Lung (tissue), 12 donors: ENCODE measurements around the gene ARHGAP22. TPM values are rescaled to one million over a fixed set of nuclear protein-coding genes. Genes with fewer than 3 reads are reported as not detected.
"Not testable (repeated sequence)": the region's sequence is repeated elsewhere in the genome, so short reads cannot be mapped to it uniquely, and the experiment has no call there.

Source experiments
- ATAC-seq: fragments of 200-7000 bp; cut with Tn5 transposase; one replicate; pipeline ENCODE4 v1.9.1; 2020; ENCODE audit warnings: moderate number of reproducible peaks; ENCODE audit not compliant: insufficient read depth, low FRiP score
- DNase-seq, 3 donors: peaks; one replicate each; pipeline ENCODE4 v3.0.0-alpha.2; 2013 to 2017
- H3K27ac ChIP-seq, 2 donors: one replicate each; pipeline ENCODE4 v1.5.1; 2013; ENCODE audit warnings: mild to moderate bottlenecking in 2 of 2, moderate library complexity in 2 of 2, control low read depth in 1 of 2, inconsistent platforms in 1 of 2, low read depth in 1 of 2, low read length in 1 of 2
- H3K27me3 ChIP-seq, 3 donors: one replicate each; pipeline ENCODE4 v1.5.1; 2013; ENCODE audit warnings: low read length in 2 of 3; ENCODE audit not compliant: control insufficient read depth in 3 of 3, insufficient read depth in 3 of 3
- H3K36me3 ChIP-seq, 4 donors: one replicate each; pipeline ENCODE4 v1.5.1; 2013; ENCODE audit warnings: low read length in 4 of 4, mild to moderate bottlenecking in 1 of 4, moderate library complexity in 1 of 4; ENCODE audit not compliant: control insufficient read depth in 4 of 4, insufficient read depth in 4 of 4
- H3K4me1 ChIP-seq, 5 donors: one replicate each; pipeline ENCODE4 v1.5.1; 2013; ENCODE audit warnings: low read length in 5 of 5, mild to moderate bottlenecking in 2 of 5, moderate library complexity in 1 of 5; ENCODE audit not compliant: control insufficient read depth in 5 of 5, insufficient read depth in 5 of 5
- H3K4me3 ChIP-seq: one replicate; pipeline ENCODE4 v1.5.1; 2013; ENCODE audit warnings: mild to moderate bottlenecking, control low read depth, moderate library complexity
- H3K9ac ChIP-seq, 2 donors: one replicate each; pipeline ENCODE4 v1.5.1; 2013; ENCODE audit warnings: low read length in 2 of 2, control low read depth in 1 of 2; ENCODE audit not compliant: insufficient read depth in 1 of 2
- H3K9me3 ChIP-seq, 4 donors: one replicate each; pipeline ENCODE4 v1.5.1; 2013; ENCODE audit warnings: low read length in 3 of 4, mild to moderate bottlenecking in 1 of 4, moderate library complexity in 1 of 4; ENCODE audit not compliant: control insufficient read depth in 4 of 4, insufficient read depth in 3 of 4
- WGBS, 2 donors: extraction: QIAGEN DNeasy Blood & Tissue Kit; methylation state at CpG; one replicate each; pipeline ENCODE4 v1.1.7; 2013; 5-methylcytosine and 5-hydroxymethylcytosine counted together
- polyA plus RNA-seq, 2 donors: library from polyadenylated mRNA; stranded (reverse); fragments of 200-250 nt; gene quantifications; one replicate each; pipeline ENCODE4 v1.2.1, GENCODE V29; 2013
- total RNA-seq, 2 donors: library from RNA; depleted of rRNA in 1 of 2; stranded (reverse); fragments of >200 nt in 1 of 2; gene quantifications; one replicate each; pipeline ENCODE4 v1.2.1, GENCODE V29; 2014 to 2021
- TF ChIP-seq, protein P1 (sequence below): IDR thresholded peaks from 2 replicates; pipeline ENCODE4 v1.5.1; 2012; ENCODE audit warnings: mild to moderate bottlenecking; ENCODE audit errors: control extremely low read depth, extremely low read depth
- donor health status: control.
- donor health status: control.
- donor health status: Bipolar disorder and iron deficiency.
- donor health status: healthy.
- donor health status: DM: yes; HTN: yes; CAD: no.

The ARHGAP22 gene
- total and polyA plus RNA-seq, 4 donors, result 3.2 to 6.9 (median 4.1) TPM

DNA sequence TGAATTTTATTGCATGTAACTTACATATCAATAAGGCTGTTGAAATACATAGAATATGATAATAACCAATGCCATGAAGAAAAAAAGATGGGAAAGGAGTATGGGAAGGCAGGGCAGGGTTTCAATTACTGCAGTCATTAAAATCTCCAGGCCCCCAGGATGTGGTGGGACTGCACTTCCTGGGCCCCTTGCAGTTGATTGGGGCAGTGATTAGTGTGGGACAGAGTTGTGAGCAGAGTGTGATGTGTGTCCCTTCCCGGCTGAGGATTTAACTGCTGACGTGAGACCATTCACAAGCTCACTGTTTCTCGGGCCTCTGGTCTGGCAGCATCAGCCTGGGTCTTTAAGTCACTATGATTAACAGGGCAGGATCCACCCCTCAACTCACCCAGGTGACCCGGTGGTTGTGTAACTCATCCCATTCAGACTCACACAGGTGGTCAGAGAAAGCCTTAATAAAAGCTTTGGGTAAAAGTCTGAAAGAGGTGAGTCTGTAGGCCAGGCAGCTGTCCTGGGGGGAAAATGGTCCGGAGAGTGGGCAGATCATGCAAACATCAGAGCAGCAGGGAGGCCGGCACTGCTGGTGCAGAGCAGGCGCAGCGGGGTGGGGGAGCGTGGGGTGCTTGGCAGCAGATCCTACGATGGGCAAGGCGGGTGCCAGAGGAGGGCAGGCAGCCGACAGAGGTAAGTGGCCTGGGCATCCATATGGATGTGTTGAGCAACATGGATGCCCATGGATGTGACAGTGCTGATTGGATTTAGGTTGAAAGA lies 43.5 kb upstream of the ARHGAP22 start:
- Histone ChIP-seq H3K27ac (no peak overlapping the region), H3K9ac (no peak overlapping the region), H3K4me1 (no peaks in the 10 kb centered on the region), H3K9me3 (no peaks in the 10 kb centered on the region), H3K27me3 (peaks cover 0 to 5% (median 0%) of the 10 kb centered on the region in 3 donors), H3K4me3 (no peak overlapping the region), H3K36me3 (no peaks in the 10 kb centered on the region)
- ATAC-seq (no peak), DNase-seq (no peak)
- TF ChIP-seq, protein P1, sequence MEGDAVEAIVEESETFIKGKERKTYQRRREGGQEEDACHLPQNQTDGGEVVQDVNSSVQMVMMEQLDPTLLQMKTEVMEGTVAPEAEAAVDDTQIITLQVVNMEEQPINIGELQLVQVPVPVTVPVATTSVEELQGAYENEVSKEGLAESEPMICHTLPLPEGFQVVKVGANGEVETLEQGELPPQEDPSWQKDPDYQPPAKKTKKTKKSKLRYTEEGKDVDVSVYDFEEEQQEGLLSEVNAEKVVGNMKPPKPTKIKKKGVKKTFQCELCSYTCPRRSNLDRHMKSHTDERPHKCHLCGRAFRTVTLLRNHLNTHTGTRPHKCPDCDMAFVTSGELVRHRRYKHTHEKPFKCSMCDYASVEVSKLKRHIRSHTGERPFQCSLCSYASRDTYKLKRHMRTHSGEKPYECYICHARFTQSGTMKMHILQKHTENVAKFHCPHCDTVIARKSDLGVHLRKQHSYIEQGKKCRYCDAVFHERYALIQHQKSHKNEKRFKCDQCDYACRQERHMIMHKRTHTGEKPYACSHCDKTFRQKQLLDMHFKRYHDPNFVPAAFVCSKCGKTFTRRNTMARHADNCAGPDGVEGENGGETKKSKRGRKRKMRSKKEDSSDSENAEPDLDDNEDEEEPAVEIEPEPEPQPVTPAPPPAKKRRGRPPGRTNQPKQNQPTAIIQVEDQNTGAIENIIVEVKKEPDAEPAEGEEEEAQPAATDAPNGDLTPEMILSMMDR, result no peak
- 83 to 90% methylated on average over 12 of the region's 12 CpGs for WGBS, 2 donors

DNA sequence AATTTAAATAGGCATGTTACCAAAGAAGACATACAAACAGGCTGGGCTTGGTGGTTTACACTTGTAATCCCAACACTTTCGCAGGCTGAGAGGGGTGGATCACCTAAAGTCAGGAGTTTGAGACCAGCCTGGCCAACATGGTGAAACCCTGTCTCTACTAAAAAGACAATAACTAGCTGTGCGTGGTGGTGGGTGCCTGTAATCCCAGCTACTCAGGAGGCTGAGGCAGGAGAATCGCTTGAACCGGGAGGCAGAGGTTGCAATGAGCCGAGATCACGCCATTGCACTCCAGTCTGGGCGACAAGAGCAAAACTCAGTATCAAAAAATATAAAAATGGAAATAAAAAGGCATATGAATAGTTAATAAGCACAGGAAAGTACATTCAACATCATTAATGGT lies 42.2 kb upstream of the ARHGAP22 start:
- not testable (repeated sequence) for H3K27ac ChIP-seq, H3K9ac ChIP-seq, DNase-seq, ATAC-seq, H3K9me3 ChIP-seq, H3K27me3 ChIP-seq, H3K36me3 ChIP-seq, H3K4me3 ChIP-seq, H3K4me1 ChIP-seq
- 97 to 98% methylated on average over 7 of the region's 7 CpGs for WGBS, 2 donors

DNA sequence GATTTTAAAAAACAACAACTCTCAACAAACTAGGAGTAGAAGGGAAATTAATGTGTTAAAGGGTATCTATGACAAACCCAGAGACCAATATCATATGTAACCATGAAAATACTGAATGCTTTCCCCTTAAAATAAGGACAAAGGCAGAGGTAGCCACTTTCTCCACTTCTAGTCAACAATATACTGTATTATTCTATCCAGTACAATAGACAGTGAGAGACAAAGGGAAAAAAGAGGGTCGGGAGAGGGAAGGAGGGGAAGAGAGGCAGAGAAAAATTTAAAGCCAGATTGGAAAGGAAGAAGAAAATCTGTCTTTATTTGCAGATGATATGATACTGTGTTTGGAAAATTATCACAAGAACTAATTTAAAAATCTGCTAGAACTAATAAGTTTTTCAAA lies 40.7 kb upstream of the ARHGAP22 start:
- 71 to 81% methylated on average over 1 of the region's 1 CpG for WGBS, 2 donors
- ATAC-seq (no peak), DNase-seq (no peak)
- Histone ChIP-seq H3K36me3 (no peaks in the 10 kb centered on the region), H3K9ac (no peak overlapping the region), H3K4me1 (no peaks in the 10 kb centered on the region), H3K27ac (no peak overlapping the region), H3K4me3 (no peak overlapping the region), H3K27me3 (no peaks in the 10 kb centered on the region), H3K9me3 (no peaks in the 10 kb centered on the region)
- TF ChIP-seq, protein P1, result no peak

DNA sequence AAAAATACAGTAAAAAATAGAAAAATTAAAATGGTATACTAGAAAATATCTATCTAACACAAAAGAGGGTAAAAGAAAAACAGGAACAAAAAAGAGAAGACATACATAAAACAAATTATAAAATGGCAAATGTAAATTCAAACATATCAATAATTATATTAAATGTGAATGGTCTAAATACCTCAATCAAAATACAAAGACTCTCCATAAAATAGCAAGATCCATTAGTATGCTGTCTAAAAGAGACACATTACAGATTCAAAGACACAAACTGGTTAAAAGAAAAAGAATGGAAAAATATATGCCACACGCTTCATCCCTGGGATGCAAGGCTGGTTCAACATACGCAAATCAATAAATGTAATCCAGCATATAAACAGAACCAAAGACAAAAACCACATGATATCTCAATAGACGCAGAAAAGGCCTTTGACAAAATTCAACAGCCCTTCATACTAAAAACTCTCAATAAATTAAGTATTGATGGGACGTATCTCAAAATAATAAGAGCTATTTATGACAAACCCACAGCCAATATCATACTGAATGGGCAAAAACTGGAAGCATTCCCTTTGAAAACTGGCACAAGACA lies 36.3 kb upstream of the ARHGAP22 start:
- H3K4me3 ChIP-seq, H3K4me1 ChIP-seq, DNase-seq, H3K27me3 ChIP-seq, ATAC-seq, H3K9ac ChIP-seq, H3K36me3 ChIP-seq, H3K9me3 ChIP-seq, H3K27ac ChIP-seq: not testable (repeated sequence)
- WGBS, 2 donors, result 93 to 97% methylated on average over 4 of the region's 4 CpGs
